Stimulated activated CD4-positive, alpha-beta T cell treated with anti-CD3 and anti-CD28 coated beads, Interleukin-1b, Interleukin-23, amount 100 ng/mL, for 24 hours (primary cell): Measurements from ENCODE around the gene EHBP1L1.

Experiments used
- DNase-seq, 4 experiments: peaks; one replicate each; pipeline ENCODE4 v3.0.0-alpha.2; 2020; ENCODE audit warnings: low read depth in 4 of 4, low spot score in 1 of 4

The EHBP1L1 gene

GRCh38 chr11:65613091-65613928 lies 37.5 kb downstream of the EHBP1L1 start:
- no peak for DNase-seq

GRCh38 chr11:65615229-65615949 lies 39.5 kb downstream of the EHBP1L1 start, which contains the start of gene PCNX3:
TSS of gene PCNX3 (plus strand) at chr11:65615776. CDS start at chr11:65616312, 536 bp downstream.
- peak; percentile 99 to 100 (median 100) for DNase-seq

- DNase-seq, result no peak
Observed at GRCh38 chr11:65615950-65616574, 40.2 kb downstream of the EHBP1L1 start.

GRCh38 chr11:65616575-65617001 lies 40.7 kb downstream of the EHBP1L1 start:
- DNase-seq, result no peak

GRCh38 chr11:65617136-65617850 lies 41.4 kb downstream of the EHBP1L1 start:
- no peak for DNase-seq

GRCh38 chr11:65617990-65618751 lies 42.3 kb downstream of the EHBP1L1 start:
- no peak for DNase-seq

GRCh38 chr11:65618763-65619162 lies 42.9 kb downstream of the EHBP1L1 start:
- DNase-seq, result no peak

- no peak for DNase-seq
Observed at GRCh38 chr11:65619281-65619928, 43.6 kb downstream of the EHBP1L1 start.

GRCh38 chr11:65620666-65621065 lies 44.8 kb downstream of the EHBP1L1 start:
- DNase-seq, result no peak

GRCh38 chr11:65621460-65621859 lies 45.6 kb downstream of the EHBP1L1 start:
- DNase-seq, result no peak

GRCh38 chr11:65622011-65622410 lies 46.2 kb downstream of the EHBP1L1 start:
- DNase-seq, result no peak

- DNase-seq, result no peak
Observed at GRCh38 chr11:65623177-65623576, 47.3 kb downstream of the EHBP1L1 start.

- no peak for DNase-seq
Observed at GRCh38 chr11:65623852-65624616, 48.2 kb downstream of the EHBP1L1 start.

GRCh38 chr11:65624931-65625627 lies 49.2 kb downstream of the EHBP1L1 start:
- DNase-seq, result no peak

GRCh38 chr11:65625628-65626342 lies 49.9 kb downstream of the EHBP1L1 start:
- DNase-seq, result no peak

- DNase-seq, result no peak
Observed at GRCh38 chr11:65627202-65627601, 51.3 kb downstream of the EHBP1L1 start.

- no peak for DNase-seq
Observed at GRCh38 chr11:65629579-65629978, 53.7 kb downstream of the EHBP1L1 start.

GRCh38 chr11:65630215-65630614 lies 54.4 kb downstream of the EHBP1L1 start:
- DNase-seq, result no peak
